GM19193 (cell line): Measurements from ENCODE around the gene NOD1.
A peak's percentile ranks its signal among the peaks of the same experiment; 100 is the strongest.

Source experiments
- POLR2A ChIP-seq: IDR thresholded peaks from 4 replicates; pipeline ENCODE4 v1.6.1; 2011; ENCODE audit not compliant: insufficient read depth, insufficient read length; ENCODE audit errors: extremely low read depth

The NOD1 gene

GRCh38 chr7:30505174-30505697, 26.7 kb upstream of the NOD1 start:
- no peak for TF ChIP-seq POLR2A

GRCh38 chr7:30504301-30505173, 26.0 kb upstream of the NOD1 start, which contains the start of gene GGCT:
TSS of gene GGCT (minus strand) at chr7:30504829. CDS start at chr7:30504709, 120 bp downstream.
- TF ChIP-seq POLR2A, result peak; percentile 88

DNA sequence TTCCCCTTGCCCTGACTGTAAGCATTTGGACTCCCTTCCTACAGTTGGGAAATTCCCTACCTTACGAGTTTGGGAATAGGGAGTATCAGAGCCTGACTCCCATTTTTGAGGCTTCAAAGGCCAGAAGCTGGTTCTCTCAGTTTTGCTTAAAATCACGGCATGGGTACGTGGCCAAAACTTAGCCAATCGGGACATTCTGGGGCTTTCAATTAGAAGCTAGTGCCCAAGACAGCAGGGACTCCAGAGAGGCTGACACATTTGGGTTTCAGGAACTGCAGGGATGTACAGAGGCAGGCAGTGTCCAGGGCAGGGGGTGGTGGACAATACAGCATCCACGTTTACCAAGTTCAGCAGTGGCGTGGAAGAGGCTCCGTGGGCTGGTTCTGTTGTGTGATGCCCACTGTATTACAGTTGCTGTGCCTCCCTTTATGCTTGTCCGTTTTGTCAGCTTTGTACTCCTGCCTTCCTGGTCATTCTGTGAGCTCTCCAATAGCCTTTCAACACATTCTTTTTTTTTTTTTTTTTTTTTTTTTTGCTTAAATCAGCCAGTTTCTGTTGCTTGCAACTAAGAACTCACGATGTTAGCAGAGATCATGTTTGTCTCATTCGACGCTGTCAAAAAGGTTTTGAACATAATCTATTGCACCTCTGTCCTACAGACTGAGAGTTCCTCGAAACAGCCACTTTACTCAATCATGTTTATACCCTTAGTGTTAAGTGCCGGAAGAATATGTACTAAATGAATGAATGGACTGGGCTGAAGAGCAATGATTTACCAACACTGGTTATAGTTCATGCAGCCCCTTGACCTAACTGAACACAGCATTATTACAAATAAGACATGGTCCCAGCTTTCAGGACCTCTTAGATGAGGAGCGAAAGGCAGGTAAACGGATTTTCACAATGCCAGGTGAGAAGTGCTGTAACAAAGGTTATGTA, 25.0 kb upstream of the NOD1 start:
- TF ChIP-seq POLR2A, result no peak

GRCh38 chr7:30502470-30503251, 24.1 kb upstream of the NOD1 start:
- no peak for TF ChIP-seq POLR2A

- TF ChIP-seq POLR2A, result no peak
Measured at GRCh38 chr7:30501264-30501663, 22.7 kb upstream of the NOD1 start.

GRCh38 chr7:30493228-30493627, 14.6 kb upstream of the NOD1 start:
- TF ChIP-seq POLR2A, result no peak

DNA sequence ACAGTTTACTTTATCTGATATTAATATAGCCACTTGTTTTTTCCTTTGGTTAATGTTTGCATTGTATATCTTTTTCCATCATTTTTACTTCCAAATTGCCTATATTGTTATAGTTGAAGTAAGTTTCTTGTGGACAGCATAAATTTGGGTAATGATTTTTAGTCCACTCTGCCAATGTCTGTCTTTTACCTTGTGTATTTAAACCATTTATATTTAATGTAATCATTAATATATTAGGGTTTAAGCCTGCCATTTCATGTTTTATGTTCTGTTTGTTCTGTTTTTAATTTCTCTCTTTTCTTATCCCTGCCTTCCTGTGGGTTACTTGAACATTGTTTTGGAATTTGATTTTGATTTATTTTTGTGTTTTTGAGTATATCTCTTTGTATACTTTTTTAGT, 12.8 kb upstream of the NOD1 start:
- no peak for TF ChIP-seq POLR2A

DNA sequence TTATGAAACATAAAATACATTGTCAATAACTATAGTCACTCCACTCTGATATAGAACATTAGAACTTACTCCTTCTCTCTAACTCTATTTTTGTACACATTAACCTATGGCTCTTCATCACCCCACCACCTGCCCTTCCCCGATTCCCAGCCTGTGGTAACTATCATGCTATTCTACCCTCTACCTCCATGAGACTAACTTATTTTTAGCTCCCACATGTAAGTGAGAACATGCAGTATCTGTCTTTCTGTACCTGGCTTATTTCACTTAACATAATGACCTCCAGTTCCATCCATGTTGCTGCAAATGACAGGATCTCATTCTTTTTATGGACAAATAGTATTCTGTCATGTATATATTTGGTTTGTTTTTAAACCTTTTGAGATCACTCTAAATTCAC, 8.8 kb upstream of the NOD1 start:
- TF ChIP-seq POLR2A, result no peak

GRCh38 chr7:30485667-30486066, 7.1 kb upstream of the NOD1 start:
- no peak for TF ChIP-seq POLR2A

- TF ChIP-seq POLR2A, result no peak
Measured at GRCh38 chr7:30479202-30480120, 877 bp upstream of the NOD1 start.

GRCh38 chr7:30476459-30477145, 2.0 kb downstream of the NOD1 start:
- no peak for TF ChIP-seq POLR2A

GRCh38 chr7:30475580-30475979, 3.0 kb downstream of the NOD1 start:
- TF ChIP-seq POLR2A, result no peak

DNA sequence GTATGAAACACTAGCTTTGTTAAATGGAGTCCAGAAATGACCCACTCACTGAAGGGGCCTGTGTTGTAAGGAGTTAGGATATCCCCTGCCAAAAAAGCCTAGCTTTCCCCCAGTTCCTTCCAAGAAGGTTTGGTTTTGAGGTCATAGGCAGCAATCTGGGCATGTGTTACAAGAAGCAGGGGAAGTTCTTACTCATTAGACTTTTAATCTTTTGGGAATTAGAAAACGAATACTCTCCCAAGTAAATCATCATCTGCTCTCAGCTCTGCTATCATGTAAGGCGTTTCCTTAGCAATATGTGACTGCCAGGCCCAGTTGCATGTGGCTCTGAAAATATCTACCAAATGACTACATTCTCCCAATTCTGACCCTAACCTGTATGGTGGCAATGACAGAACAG, 3.7 kb downstream of the NOD1 start:
- no peak for TF ChIP-seq POLR2A
